Measurements from ENCODE around the gene MCTP1. TPM values are rescaled to one million over a fixed set of nuclear protein-coding genes. Genes with fewer than 3 reads are reported as not detected.

The MCTP1 gene
- total and polyA plus RNA-seq, 10 of the 15 experiments (the other 5 are each of a cell fraction or from before 2014, with no cell fraction given): 12.6 to 45.9 (median 18.8) TPM

DNA sequence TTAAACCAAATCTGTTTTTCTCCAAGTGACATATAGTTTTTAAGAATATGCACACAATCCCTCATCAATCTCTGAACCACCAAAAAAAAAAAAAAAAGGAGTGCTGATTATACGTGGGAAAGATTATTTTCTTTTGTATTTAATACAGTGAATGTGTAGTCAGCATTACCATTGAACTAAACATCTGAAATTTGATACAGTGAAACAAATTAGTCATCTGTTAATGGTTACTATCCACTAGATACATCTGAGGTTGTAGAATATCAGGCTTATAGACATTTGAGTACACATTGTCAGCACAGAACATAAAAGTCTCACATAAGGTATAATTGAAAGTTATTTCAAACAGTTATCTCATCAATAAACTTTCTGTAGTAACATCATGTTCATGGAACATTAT, 579.5 kb downstream of the MCTP1 start:
- ChIA-PET POLR2A (interaction anchor here (1.0 kb wide), 1 partner anchor 87 kb away, joined by 4 read pairs; the partner anchor contains the start of genes KIAA0825 and SLF1), CTCF (interaction anchor here (0.8 kb wide), 1 partner anchor 10 kb away, joined by 3 read pairs; no protein-coding TSS in a partner anchor), SMC1A (ENCODE audit: uncharacterized antibody, unreplicated experiment) (interaction anchor here (1.6 kb wide), 1 partner anchor 33 kb away, joined by 5 read pairs; no protein-coding TSS in a partner anchor), RAD21 (ENCODE audit: unreplicated experiment) (no interaction called here)
- WGBS (ENCODE audit: insufficient coverage, insufficient replicate concordance, low lambda C conversion rate, missing lambda C conversion rate): 100% methylated on average over 1 of the region's 1 CpG
- Histone ChIP-seq H3K4me1 (ENCODE audit: control insufficient read depth, insufficient read depth, low read length) (peaks cover 18% of the 10 kb centered on the region; the same call in 1 of the 2 replicates), H2AFZ (ENCODE audit: control insufficient read depth, low read depth, low read length) (no peak overlapping the region), H3K9ac (ENCODE audit: control insufficient read depth, insufficient read depth, low read length) (no peak overlapping the region), H4K20me1 (ENCODE audit: control insufficient read depth, insufficient read depth) (no peaks in the 10 kb centered on the region), H3K27ac (ENCODE audit: control insufficient read depth, insufficient read depth) (no peak overlapping the region), H3K4me3 (no peak overlapping the region), H3K79me2 (ENCODE audit: control insufficient read depth, insufficient read depth, low read length) (no peaks in the 10 kb centered on the region), H3K9me3 (replicated peaks; ENCODE audit: control insufficient read depth, insufficient read depth, low read length) (no peaks in the 10 kb centered on the region), H3K27me3 (replicated peaks in 1 of 2; ENCODE audit: control insufficient read depth in 2 of 2, insufficient read depth in 2 of 2, low read length in 1 of 2) (no peaks in the 10 kb centered on the region), H3K36me3 (ENCODE audit: control insufficient read depth in 2 of 2, insufficient read depth in 2 of 2, low read length in 1 of 2) (no peaks in the 10 kb centered on the region; a peak in 2 of 4 replicates), H3K4me2 (ENCODE audit: control insufficient read depth, insufficient read depth) (no peak overlapping the region)
- ATAC-seq: no peak
- FAIRE-seq: no peak
- no peak for DNase-seq (ENCODE audit: low read depth, low spot score)
- in situ Hi-C loops (cut with MboI) (no loop called here), intact Hi-C loops (cut with micrococcal nuclease; ENCODE audit: unreplicated experiment) (no loop called here)
- no TSS peak for BruUV-seq (replicated peaks)
- TF ChIP-seq ZSCAN29 (IDR thresholded peaks at IDR 0.05): no peak
- no peak for TF ChIP-seq BACH1 (IDR thresholded peaks at IDR 0.05; ENCODE audit: borderline replicate concordance)
- TF ChIP-seq STAT1 (conservative IDR thresholded peaks at IDR 0.05): no peak
- TF ChIP-seq SIX5 (IDR thresholded peaks at IDR 0.05; ENCODE audit: low read depth, low read length, severe bottlenecking): no peak
- no peak for TF ChIP-seq RCOR1 (conservative IDR thresholded peaks at IDR 0.05; ENCODE audit: low read depth, low read length)
- no peak for TF ChIP-seq ZNF384 (IDR thresholded peaks at IDR 0.05; ENCODE audit: borderline replicate concordance, low read depth, low read length)
- TF ChIP-seq, protein P1, sequence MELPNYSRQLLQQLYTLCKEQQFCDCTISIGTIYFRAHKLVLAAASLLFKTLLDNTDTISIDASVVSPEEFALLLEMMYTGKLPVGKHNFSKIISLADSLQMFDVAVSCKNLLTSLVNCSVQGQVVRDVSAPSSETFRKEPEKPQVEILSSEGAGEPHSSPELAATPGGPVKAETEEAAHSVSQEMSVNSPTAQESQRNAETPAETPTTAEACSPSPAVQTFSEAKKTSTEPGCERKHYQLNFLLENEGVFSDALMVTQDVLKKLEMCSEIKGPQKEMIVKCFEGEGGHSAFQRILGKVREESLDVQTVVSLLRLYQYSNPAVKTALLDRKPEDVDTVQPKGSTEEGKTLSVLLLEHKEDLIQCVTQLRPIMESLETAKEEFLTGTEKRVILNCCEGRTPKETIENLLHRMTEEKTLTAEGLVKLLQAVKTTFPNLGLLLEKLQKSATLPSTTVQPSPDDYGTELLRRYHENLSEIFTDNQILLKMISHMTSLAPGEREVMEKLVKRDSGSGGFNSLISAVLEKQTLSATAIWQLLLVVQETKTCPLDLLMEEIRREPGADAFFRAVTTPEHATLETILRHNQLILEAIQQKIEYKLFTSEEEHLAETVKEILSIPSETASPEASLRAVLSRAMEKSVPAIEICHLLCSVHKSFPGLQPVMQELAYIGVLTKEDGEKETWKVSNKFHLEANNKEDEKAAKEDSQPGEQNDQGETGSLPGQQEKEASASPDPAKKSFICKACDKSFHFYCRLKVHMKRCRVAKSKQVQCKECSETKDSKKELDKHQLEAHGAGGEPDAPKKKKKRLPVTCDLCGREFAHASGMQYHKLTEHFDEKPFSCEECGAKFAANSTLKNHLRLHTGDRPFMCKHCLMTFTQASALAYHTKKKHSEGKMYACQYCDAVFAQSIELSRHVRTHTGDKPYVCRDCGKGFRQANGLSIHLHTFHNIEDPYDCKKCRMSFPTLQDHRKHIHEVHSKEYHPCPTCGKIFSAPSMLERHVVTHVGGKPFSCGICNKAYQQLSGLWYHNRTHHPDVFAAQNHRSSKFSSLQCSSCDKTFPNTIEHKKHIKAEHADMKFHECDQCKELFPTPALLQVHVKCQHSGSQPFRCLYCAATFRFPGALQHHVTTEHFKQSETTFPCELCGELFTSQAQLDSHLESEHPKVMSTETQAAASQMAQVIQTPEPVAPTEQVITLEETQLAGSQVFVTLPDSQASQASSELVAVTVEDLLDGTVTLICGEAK (IDR thresholded peaks at IDR 0.05; ENCODE audit: borderline replicate concordance): no peak
- TF ChIP-seq CBX3 (IDR thresholded peaks at IDR 0.05; ENCODE audit: borderline replicate concordance, low read depth): no peak
- no peak for TF ChIP-seq SREBF2 (IDR thresholded peaks at IDR 0.05; ENCODE audit: low read length)
- no peak for TF ChIP-seq YBX1 (IDR thresholded peaks at IDR 0.05)
- TF ChIP-seq CREB1 (IDR thresholded peaks at IDR 0.05; ENCODE audit: low read depth): no peak

All from GM12878 (cell line).